Measurements from ENCODE around the gene NFS1.

NFS1 gene

GRCh38 chr20:35680452-35681183, 18.5 kb downstream of the NFS1 start:
- DNase-seq (ENCODE audit: low read depth, low spot score) = no peak

GRCh38 chr20:35674921-35675320, 24.2 kb downstream of the NFS1 start:
- no peak for DNase-seq (ENCODE audit: low read depth, low spot score)

GRCh38 chr20:35673884-35674283, 25.3 kb downstream of the NFS1 start:
- no peak for DNase-seq (ENCODE audit: low read depth, low spot score)

GRCh38 chr20:35669681-35670080, 29.5 kb downstream of the NFS1 start:
- no peak for DNase-seq (ENCODE audit: low read depth, low spot score)

- DNase-seq (ENCODE audit: low read depth, low spot score) = no peak
Observed at GRCh38 chr20:35669221-35669620, 29.9 kb downstream of the NFS1 start.

- no peak for DNase-seq (ENCODE audit: low read depth, low spot score)
Observed at GRCh38 chr20:35665949-35666288, 33.2 kb downstream of the NFS1 start.

- peak; percentile 88 for DNase-seq (ENCODE audit: low read depth, low spot score)
Observed at GRCh38 chr20:35664466-35665206, 34.5 kb downstream of the NFS1 start, which contains the start of the genes CPNE1 and RBM12. TSS of gene CPNE1 (minus strand) at chr20:35664900. CDS start at chr20:35632923, 31,977 bp downstream. TSS of gene RBM12 (minus strand) at chr20:35664900. CDS start at chr20:35655322, 9,578 bp downstream.

GRCh38 chr20:35663516-35664465, 35.4 kb downstream of the NFS1 start:
- DNase-seq (ENCODE audit: low read depth, low spot score) = no peak

GRCh38 chr20:35662551-35662950, 36.6 kb downstream of the NFS1 start:
- no peak for DNase-seq (ENCODE audit: low read depth, low spot score)

- DNase-seq (ENCODE audit: low read depth, low spot score) = no peak
Observed at GRCh38 chr20:35661908-35662307, 37.2 kb downstream of the NFS1 start.

- no peak for DNase-seq (ENCODE audit: low read depth, low spot score)
Observed at GRCh38 chr20:35661053-35661452, 38.1 kb downstream of the NFS1 start.

GRCh38 chr20:35660122-35660937, 38.8 kb downstream of the NFS1 start:
- no peak for DNase-seq (ENCODE audit: low read depth, low spot score)

- DNase-seq (ENCODE audit: low read depth, low spot score) = no peak
Observed at GRCh38 chr20:35657271-35657670, 41.9 kb downstream of the NFS1 start.

- no peak for DNase-seq (ENCODE audit: low read depth, low spot score)
Observed at GRCh38 chr20:35654415-35654814, 44.7 kb downstream of the NFS1 start.

GRCh38 chr20:35653893-35654292, 45.3 kb downstream of the NFS1 start:
- DNase-seq (ENCODE audit: low read depth, low spot score) = no peak

- DNase-seq (ENCODE audit: low read depth, low spot score) = no peak
Observed at GRCh38 chr20:35653430-35653734, 45.8 kb downstream of the NFS1 start.

GRCh38 chr20:35652641-35653429, 46.3 kb downstream of the NFS1 start:
- no peak for DNase-seq (ENCODE audit: low read depth, low spot score)

GRCh38 chr20:35651958-35652357, 47.2 kb downstream of the NFS1 start:
- no peak for DNase-seq (ENCODE audit: low read depth, low spot score)

GRCh38 chr20:35650632-35651031, 48.5 kb downstream of the NFS1 start:
- DNase-seq (ENCODE audit: low read depth, low spot score) = no peak

GRCh38 chr20:35648836-35649235, 50.3 kb downstream of the NFS1 start:
- DNase-seq (ENCODE audit: low read depth, low spot score) = no peak

All from iPS DF 19.7 (cell line).